ENCODE data around the gene C22orf15. TPM values are rescaled to one million over a fixed set of nuclear protein-coding genes. Genes with fewer than 3 reads are reported as not detected.
A peak's percentile ranks its signal among the peaks of the same experiment; 100 is the strongest.

C22orf15 gene
- total and polyA plus RNA-seq, 2 of the 8 experiments (the other 6 are each of a cell fraction or from before 2014, with no cell fraction given), result 4.2 to 4.9 TPM

- TF ChIP-seq SAP30 (IDR thresholded peaks at IDR 0.05; ENCODE audit: insufficient read depth, insufficient replicate concordance, low read length), result no peak
- TF ChIP-seq PHF8 (conservative IDR thresholded peaks at IDR 0.05; ENCODE audit: low read depth, low read length), result peak; percentile 89
- no peak for TF ChIP-seq RXRA (IDR thresholded peaks at IDR 0.05; ENCODE audit: insufficient read depth, low read depth, low read length)
- no peak for TF ChIP-seq ZNF274 (IDR thresholded peaks at IDR 0.05; ENCODE audit: borderline replicate concordance, extremely low read depth, low read length)
- TF ChIP-seq TEAD4 (IDR thresholded peaks at IDR 0.05; ENCODE audit: low read depth, low read length), result no peak
- no peak for TF ChIP-seq RAD21 (IDR thresholded peaks at IDR 0.05 in 1 of 2, conservative IDR thresholded peaks at IDR 0.05 in 1 of 2; ENCODE audit: low read depth in 2 of 2, low read length in 2 of 2)
- TF ChIP-seq HDAC6 (IDR thresholded peaks at IDR 0.05; ENCODE audit: low read depth, low read length), result no peak
- no peak for TF ChIP-seq NANOG (IDR thresholded peaks at IDR 0.05; ENCODE audit: insufficient read depth, low read depth, low read length, poor library complexity, severe bottlenecking)
- no peak for TF ChIP-seq EP300 (IDR thresholded peaks at IDR 0.05; ENCODE audit: borderline replicate concordance in 1 of 2, low read depth in 2 of 2, low read length in 2 of 2)
- peak; percentile 71 to 89 for TF ChIP-seq POLR2A (IDR thresholded peaks at IDR 0.05; ENCODE audit: control extremely low read depth in 1 of 2, low read depth in 2 of 2, low read length in 2 of 2)
- TF ChIP-seq KDM1A (IDR thresholded peaks at IDR 0.05; ENCODE audit: borderline replicate concordance, low read length), result no peak
- TF ChIP-seq SRF (IDR thresholded peaks at IDR 0.05; ENCODE audit: low read depth, low read length), result no peak
- TF ChIP-seq FOSL1 (IDR thresholded peaks at IDR 0.05; ENCODE audit: insufficient read depth, low read depth, low read length), result no peak
- TF ChIP-seq BRCA1 (IDR thresholded peaks at IDR 0.05; ENCODE audit: low read depth, low read length), result no peak
- no peak for TF ChIP-seq CTBP2 (IDR thresholded peaks at IDR 0.05; ENCODE audit: borderline replicate concordance, insufficient read depth, insufficient read length, low read length)
- peak; percentile 55; the same call in 1 of the 2 replicates for TF ChIP-seq CHD2 (IDR thresholded peaks at IDR 0.05; ENCODE audit: low read length)
- peak; percentile 54; the same call in 1 of the 2 replicates for TF ChIP-seq ATF3 (IDR thresholded peaks at IDR 0.05; ENCODE audit: insufficient read depth, low read depth, low read length)
- TF ChIP-seq USF2 (IDR thresholded peaks at IDR 0.05; ENCODE audit: low read length), result peak; percentile 92
- peak; percentile 91 for TF ChIP-seq E2F6 (IDR thresholded peaks at IDR 0.05)
- TF ChIP-seq CEBPB (IDR thresholded peaks at IDR 0.05; ENCODE audit: low read depth, low read length), result no peak
Observed at GRCh38 chr22:23716811-23717801, 45.7 kb upstream of the C22orf15 start (continued).

All from H1 (cell line).